Esophagus mucosa (tissue), 1 donor: ENCODE measurements around the gene GNA15. TPM values are rescaled to one million over a fixed set of nuclear protein-coding genes. Genes with fewer than 3 reads are reported as not detected.
A peak's percentile ranks its signal among the peaks of the same experiment; 100 is the strongest.

Source experiments
- ATAC-seq: fragments of 200-7000 bp; cut with Tn5 transposase; one replicate; pipeline ENCODE4 v1.9.1; 2020
- total RNA-seq: library from RNA; stranded (reverse); gene quantifications from one replicate; pipeline ENCODE4 v1.2.4, GENCODE V29; 2023
- donor health status: DM: yes; HTN: yes; CAD: no.

Gene GNA15
- total RNA-seq, 1 donor from 2014 or later: 105 TPM

DNA sequence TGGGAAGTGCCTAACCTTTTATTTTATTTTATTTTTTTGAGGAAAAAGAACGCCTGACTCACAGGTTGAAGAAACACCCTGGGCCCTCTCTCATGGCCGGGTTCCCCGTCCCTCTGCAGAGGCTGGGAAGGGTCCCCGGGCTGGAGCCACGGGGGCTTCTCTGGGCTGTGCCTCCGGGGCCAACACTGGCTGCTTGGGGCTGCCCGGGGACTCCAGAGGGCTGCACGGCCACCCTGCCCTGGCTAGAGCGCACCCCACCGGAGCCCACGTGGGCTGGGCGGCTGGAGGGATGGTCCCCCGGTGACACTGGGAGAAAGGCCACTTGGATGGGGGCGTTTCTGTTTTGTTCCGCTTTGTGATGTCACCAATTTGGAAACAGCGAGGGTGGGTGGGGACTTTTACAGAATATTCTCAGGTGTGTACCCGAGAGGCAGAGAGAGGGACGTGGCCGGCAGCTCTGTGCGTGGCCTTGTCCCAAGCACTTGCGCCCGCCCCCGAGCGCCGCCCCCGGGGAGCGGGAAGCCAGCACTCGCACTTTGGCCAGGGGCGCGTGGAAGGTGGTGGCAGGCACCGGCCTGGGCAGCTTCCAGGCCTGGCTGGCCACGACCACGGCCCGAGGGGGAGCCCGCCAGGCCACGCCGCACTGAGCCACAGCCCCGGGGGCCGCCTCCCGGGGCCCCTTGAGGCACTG lies 13.9 kb upstream of the GNA15 start:
- no peak for ATAC-seq

DNA sequence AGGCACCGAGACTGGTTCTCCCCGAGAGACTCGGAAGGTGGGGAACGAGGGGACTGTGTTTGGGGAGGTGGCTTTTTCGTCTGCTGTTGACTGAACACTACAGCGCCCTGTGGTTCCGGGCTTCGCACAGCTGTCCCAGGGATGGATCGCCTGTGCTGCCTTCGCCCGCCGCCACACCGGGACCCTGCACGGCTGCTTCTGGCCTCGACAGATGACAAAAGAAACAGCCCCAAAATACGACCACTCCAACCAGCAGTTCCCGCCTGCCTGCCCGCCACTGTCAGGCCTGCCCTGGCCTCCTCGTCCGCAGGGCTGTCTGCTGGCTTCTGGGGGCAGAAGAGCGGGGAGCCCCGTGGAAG lies 13.3 kb upstream of the GNA15 start:
- no peak for ATAC-seq

DNA sequence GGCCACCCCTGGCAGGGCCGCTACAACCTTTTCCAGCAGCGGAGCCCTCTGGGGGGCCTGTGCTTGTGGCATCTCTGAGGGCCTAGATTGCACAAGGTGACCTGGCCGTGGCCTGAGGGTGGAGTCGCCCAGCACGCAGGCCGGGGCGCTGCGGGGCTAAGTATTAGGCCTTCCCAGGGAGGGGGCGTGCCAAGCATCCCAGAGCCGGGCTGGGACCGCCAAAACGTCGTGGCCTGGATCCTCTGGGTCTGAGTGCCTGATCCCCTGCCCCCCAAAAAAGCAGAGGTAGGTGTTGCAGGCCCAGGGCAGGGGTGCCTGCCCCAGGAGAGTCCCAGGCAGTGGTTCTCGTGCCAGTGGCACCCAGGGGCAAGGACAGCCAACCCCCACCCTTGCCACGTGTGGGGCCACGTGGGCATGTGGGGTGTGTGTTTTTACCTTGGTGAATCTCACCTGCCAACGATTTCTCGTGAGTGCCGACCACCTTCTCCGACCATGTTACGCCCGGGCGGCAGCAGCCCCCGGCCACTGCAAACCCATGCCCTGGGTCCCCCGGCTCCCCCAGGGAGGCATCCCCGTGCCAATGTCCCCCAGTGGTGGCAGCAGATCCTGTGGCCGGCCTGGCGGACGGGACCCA lies 12.6 kb upstream of the GNA15 start:
- ATAC-seq: no peak

DNA sequence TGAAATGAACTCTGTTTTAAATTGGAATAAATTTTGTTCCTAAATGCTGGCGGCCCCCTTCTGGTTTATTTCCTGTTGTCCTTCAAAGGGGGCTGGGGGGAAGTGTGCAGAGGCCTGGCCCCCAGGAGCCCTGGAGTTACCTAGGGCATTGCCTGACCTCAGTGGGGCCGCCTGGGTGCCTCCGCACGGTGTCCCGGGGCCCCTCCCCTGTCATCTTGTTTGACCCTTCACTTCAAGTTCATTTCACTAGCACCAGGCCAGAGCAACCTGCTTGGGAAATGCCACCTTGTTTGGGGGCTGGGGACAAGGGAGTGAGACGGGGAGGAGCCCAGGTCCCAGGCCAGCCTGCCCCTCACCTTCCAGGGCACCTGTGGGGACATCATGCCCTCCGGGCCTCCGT lies 11.9 kb upstream of the GNA15 start:
- no peak for ATAC-seq

DNA sequence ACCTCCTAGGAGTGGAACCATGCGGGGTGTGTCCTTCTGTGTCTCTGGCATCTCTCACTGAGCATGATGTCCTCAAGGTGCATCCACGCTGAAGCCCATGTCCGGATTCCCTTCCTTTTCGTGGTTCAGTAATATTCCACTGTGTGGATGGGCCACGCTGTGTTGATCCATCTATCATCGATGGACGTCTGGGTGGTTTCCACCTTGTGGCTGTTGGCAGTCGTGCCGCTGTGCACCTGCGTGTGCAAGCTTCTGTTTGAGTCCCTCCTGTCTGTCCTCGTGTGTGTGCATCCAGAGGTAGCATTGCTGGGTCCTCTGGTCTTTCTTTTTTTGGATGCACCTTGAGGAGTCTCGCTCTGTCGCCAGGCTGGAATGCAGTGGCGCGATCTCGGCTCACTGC lies 11.2 kb upstream of the GNA15 start:
- no peak for ATAC-seq

DNA sequence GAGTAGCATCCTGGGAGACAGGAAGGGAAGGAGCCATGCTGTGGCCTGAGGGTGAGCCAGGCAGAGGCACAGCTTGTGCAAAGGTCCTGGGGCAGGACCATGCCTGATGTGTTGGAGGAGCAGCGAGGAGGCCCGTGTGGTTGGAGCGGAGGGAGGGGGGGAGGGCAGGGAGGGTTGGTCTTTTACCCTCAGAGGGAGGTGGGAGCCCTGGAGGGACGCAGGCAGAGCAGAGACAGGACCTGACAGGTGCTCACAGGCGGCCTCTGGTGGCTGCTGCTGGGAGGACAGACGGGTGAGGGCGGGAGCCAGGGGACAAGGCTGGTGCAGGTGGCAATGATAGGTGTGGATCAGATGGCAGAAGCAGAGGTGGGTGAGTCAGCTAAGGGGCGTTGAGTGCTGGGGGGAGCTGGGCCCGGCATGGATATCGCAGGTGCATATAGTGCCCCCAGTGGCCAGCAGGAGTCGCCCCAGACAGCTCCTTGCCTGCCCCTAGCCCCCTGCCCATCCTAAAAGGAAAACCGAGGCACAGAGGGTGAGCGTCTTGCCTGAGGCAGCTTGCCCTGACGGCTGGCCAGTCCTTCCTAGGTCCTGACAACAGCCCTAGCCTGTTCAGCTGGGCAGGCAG lies 9.8 kb upstream of the GNA15 start:
- ATAC-seq: peak; percentile 71

DNA sequence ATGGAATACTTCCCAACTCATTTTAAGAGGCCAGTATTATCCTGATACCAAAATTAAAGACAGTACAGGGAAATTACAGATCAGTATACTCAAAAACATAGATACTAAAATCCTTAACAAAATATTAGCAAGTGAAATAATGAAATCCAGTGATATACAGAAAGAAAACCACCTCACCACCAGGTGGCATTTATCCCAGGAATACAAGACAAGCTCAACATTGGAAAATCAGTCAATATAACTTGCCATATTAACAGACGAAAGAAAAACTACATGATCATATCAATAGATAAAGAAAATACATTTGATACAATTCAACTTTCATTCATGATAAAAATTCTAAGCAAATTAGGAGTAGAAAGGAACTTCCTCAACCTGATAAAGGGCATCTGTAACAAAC lies 6.7 kb upstream of the GNA15 start:
- no peak for ATAC-seq

DNA sequence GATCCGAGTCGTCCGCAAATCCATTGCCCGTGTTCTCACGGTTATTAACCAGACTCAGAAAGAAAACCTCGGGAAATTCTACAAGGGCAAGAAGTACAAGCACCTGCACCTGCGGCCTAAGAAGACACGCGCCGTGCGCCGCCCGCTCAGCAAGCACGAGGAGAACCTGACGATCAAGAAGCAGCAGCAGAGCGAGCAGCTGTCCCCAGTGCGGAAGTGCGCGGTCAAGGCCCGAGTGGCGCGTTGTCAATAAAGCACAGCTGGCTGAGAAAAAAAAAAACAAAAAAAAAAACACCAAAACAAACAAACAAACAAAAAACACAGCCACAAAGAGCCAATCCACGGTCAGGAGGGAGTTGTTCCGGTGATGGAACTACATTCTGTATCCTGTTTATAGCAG lies 4.7 kb upstream of the GNA15 start:
- ATAC-seq: no peak

DNA sequence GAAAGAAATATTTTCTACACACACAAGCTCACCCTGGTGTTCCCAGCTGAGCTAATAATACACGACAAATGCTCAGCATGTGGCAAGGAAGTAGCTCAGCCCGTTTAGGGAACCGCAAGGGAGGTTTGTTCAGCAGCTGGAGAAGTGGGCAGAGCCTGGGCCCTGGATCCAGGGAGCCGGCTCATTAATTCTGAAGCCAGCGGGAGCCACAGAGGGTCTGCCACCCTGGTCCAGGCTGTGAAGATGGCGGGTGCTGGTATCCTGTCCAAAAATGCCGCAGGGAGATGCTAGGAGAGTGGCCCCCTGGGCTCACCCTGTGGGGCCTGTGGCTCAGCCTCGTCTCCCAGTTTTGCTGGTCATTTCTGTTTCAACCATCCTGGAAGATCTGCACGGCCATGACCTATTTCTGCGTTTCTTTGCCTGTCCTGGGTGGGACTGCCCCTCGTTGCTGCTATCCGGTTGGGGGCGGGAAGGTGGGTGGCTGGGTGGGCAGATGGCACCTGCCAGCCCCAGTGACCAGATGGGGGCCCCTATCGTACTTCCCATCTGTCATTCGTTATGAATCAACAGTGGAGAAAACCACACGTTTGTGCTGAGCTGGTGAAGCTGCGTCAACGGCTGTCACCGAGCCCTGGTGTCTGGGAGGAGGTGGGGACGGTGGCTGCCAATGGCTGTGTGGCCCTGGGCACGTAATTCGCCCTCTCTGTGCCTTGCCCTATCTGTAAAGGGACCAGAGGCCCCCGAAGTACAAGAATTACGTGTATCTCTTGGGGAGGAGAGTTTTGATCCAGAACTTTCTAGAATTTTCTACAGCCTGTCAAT lies 2.7 kb upstream of the GNA15 start:
- no peak for ATAC-seq

DNA sequence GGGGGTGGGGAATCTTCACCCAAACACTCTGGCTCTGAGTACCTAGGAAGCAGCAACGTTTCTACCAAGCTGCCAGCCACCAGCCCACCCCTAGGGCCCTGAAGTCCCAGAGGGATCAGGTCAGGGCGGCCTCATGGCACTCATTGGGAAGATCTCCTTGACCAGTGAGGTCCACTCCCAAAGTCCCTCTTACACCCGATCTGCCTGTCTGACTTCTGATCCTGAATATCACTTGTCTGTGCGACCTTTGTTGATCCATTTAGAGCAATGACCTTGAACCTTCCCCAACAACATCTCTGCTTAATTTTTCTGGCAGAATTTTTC lies 2.1 kb upstream of the GNA15 start:
- no peak for ATAC-seq

DNA sequence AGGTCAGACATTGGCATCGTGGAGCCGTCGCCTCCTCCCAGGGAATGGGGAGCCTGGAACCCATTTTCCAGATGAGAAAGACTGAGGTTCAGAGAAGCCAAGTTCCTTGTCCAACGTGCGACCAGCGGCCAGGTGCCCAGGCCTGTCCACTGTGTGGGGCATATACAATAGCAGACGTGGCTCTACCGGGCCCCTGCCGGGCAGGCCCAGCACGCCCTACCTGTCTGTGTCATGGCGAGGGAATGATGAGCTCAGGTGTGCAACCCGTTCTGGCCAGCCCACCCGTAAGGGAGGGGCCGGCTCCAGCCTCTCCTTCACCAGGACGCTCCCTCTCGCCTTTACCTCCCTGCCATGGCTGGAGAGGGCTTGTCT lies 837 bp downstream of the GNA15 start:
- ATAC-seq: peak; percentile 92

DNA sequence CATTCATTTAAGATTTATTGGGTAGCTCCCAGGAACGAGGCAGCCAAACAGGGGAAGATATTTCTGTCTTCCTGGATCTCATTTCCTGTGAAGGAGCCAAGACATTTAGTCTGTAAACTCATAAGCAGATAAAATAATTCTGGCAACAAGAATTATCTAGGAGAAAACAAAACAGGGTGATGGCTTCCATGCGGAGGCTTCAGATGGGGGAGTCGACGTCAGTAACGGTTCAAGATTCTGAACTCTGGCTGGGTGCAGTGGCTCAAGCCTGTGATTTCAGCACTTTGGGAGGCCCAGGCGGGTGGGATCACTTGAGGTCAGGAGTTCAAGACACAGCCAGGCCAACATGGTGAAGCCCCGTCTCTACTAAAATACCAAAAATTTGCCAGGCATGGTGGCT lies 1.3 kb downstream of the GNA15 start:
- ATAC-seq: no peak

DNA sequence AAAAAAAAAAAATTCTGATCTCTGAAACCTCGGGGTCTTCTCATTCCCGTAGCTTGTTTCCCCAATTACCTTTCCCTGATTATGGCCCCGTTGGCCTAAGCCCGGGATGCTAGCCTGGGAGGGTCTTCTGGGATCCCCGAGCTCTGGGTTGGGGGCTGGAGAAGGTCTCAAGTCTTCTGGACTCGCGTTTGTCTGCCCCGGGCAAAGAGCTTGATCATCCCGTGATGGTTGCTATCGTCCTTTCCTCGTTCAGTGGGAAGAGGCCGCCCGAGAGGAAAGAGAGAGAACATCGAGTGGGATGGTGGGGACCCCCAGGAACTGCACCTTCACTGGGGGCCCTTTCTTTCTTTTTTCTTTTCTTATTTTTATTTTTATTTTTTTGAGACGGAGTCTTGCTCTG lies 2.4 kb downstream of the GNA15 start:
- no peak for ATAC-seq

DNA sequence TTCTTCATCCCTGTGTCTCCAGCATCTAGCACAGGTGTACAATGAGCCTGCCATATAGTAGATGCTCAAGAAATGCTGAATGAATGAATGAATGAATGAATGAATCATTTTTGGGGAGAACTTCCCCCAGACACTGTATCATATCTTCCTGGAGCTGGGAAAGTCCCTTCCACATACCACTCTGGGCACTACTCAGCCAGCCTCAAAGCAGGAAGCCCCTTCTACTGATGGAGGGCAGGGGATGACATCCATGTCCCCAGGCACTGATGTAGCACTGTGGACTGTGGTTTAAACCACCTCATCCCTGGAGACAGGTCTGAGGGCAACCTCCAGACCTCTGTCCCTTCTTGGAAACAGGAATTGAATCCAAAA lies 4.8 kb downstream of the GNA15 start:
- ATAC-seq: no peak

DNA sequence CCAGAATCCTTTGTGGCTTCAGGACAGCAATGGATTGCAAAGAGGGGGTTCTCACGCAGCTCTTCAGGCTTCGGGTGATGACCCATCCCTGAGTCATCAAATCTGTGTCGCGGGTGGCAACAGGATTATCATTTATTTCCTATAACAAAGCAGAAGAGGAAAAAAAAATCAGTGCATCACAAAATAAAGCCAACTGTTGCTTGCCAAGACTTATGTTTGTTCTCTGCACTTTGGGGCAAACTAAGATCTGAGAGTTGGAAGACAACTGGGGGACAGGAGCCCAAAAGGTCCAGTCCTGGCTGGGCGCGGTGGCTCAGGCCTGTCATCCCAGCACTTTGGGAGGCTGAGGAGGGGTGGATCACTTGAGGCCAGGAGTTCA lies 6.4 kb downstream of the GNA15 start:
- peak; percentile 67 for ATAC-seq

DNA sequence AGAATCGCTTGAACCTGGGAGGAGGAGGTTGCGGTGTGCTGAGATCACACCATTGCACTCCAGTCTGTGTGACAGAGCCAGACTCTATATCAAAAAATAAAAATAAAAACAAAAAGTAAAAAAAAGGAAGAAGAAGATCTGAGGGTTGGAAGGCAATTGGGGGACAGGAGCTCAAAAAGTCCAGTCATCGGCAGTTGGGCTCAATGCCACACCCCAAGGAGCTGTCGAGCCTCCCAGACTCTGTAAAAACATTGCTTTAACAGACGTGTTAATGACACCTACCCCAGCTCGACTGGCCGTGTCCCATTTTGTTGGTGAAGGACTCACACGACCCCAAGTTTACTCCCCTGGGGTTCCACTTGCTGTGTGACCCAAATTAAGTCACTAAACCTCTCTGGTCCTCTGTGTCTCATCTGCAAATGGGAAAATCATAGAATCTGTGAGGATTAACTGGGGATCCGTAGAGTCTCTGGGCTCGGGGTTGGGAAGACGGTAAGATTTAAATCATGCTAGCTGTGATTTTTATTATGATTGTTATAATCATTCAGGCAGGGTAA lies 7.0 kb downstream of the GNA15 start:
- ATAC-seq: no peak

DNA sequence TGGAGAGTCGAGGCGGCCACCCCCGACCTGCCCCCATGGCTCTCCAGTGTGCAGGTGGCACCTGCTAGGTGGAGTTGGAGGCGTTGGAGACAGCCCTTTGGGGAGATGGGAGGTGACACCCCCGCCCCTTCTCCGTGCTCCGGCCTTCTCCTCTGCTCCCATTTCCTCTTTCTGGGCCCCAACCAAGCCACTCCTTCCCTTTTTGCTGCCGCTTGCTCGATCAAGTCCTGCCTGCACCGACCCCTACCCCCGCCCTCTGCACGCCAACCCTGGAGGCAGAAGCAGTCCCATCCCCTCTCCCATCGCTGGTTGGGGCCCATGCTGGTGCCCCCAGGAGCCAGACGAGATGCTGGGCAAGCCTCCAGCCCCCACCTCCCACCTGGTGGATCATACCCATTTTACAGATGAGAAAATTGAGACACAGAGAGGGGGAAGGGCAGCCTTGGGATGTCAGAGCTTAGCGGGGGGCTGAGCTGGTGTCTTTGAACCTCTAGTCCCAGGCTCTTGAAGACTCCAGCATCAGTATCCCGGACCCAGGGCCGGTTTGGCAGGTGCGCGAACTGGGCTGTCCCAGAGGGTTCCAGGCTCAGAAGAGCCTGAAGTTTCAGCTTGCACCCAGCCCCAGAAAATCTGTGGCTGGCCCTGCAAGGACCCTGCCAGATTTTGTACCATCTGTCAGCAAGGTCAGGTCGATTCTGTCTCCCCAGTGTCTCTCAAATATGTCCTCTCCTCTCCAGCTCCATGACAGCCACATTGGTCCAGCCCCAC lies 10.3 kb downstream of the GNA15 start:
- no peak for ATAC-seq

DNA sequence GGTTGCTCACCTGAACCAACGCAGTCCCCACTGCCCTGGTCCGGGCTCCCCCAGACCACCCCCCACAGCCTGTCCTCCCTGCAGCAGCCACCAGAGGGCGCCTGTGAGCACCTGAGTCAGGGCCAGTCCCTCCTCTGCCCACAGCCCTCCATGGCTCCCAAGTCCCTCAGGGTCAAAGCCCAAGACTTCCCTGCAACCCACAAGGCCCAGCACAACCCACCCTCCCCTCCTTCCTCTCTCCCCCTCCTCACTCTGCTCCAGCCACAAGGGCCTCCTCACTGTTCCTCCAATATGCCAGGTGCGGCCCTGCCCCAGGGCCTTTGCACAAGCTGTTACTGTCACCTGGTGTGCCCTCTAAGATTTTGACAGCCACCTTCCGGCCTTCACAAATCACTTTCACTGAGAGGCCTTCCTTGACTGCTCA lies 10.9 kb downstream of the GNA15 start:
- ATAC-seq: no peak

DNA sequence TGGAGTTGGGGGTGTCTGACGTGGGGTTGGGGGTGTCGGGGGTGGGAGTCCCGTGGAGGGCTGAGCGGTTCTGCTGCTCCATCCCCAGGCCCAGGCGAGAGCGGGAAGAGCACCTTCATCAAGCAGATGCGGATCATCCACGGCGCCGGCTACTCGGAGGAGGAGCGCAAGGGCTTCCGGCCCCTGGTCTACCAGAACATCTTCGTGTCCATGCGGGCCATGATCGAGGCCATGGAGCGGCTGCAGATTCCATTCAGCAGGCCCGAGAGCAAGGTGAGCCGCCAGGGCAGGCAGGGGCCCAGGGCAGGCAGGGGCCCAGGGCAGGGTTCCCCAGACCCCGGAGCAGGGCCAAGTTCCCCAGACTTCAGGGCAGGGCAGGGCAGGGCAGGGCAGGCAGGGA lies 12.7 kb downstream of the GNA15 start:
- ATAC-seq: no peak

DNA sequence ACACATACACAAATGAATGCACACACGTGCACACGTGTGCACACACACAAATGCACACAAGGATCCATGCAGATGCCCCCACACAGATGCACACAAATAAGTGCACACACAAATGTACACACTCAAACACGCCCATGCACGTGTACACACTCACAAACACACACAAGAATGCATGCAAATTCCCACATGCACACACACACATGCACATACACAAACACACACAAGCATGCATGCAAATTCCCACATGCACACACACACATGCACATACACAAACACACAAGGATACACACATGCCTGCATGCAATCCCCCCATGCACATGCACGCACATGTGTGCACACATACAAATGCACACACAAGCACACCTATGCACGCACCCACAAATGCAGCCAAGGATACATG lies 13.3 kb downstream of the GNA15 start:
- ATAC-seq: no peak

DNA sequence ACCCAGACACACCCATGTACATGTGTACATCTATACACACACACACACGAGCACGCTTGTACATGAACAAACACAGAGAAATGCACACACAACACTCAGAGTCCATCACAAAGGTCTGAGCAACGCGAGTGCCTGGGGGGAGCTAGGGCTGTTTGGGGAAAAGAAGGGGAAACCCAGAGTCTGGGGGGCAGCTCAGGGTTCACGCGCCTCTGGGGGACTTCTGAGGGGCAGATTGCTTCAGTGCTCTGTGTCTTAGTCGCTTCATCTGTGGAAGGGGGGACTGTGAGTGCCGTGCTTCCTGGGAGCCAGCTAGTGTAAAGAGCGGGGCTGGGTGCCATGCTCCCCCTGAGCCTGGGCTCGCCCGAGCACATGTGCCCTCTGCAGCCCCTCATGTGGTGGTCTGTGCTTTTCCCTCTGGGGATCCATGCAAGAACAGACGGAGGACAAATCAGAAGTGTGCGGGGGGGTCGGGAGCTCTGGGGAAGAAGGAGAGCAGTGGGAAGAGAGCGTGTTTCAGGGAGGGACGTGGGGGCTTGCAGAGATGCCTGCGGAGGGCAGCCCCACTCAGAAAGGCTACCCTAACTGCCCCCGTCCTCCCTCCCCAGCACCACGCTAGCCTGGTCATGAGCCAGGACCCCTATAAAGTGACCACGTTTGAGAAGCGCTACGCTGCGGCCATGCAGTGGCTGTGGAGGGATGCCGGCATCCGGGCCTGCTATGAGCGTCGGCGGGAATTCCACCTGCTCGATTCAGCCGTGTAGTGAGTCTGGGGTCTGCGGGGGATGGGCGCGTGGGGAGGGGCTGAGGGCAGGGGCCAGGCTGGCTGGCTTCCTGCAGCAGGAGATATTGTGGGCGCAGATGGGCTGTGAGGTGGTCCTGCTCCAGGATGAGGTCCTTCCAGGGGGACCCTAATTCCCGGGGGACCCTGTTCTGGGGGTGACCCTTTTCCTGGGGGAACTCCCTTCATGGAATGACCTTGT lies 14.0 kb downstream of the GNA15 start:
- ATAC-seq: no peak
